ENCODE data around the gene ALG14.
"Not testable (repeated sequence)": the region's sequence is repeated elsewhere in the genome, so short reads cannot be mapped to it uniquely, and the experiment has no call there.

Gene ALG14

GRCh38 chr1:95041491-95042165 lies 31.1 kb downstream of the ALG14 start:
- peak; percentile 60 for DNase-seq

- DNase-seq: no peak
Measured at GRCh38 chr1:95040032-95040525, 32.7 kb downstream of the ALG14 start.

- DNase-seq: no peak
Measured at GRCh38 chr1:95039360-95040031, 33.3 kb downstream of the ALG14 start.

DNA sequence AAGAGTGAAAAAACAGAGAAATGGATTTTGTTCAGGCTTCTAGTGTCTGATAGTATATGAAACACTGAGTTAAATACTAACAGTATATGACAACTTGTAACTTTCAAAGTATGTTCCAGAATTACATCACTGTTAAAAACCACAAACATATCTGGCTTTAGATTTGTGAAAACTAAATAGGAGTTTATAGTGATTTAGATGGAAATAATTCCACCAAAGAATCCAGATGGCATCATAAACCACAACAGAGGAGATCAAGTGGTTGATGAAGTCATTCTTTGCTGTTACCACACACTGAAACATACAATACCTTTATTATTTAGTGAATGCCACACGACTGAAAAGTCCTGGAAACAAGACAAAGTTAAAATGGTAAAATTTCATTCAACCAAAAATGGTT lies 37.2 kb downstream of the ALG14 start:
- no peak for DNase-seq

- DNase-seq: no peak
Measured at GRCh38 chr1:95034506-95034905, 38.2 kb downstream of the ALG14 start.

GRCh38 chr1:95033843-95034242 lies 38.9 kb downstream of the ALG14 start:
- no peak for DNase-seq

DNA sequence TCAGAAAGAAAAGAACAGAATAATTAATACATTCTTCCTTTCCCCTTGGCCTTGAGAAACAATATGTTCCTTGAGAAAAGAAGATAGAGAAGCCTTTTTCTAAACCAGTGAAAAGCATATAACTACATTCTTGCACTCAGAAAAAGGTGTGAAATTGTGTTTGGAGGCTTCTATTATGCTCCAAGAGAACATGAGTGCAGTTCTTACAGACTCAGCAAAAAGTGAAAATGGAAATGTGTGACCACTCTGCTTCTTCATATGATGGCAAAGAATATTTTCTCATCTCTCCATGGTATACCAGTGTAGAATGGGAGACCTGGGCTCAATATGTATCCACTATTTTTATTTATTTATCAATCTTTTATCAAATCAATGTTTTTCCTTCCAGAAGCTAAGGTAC lies 43.2 kb downstream of the ALG14 start:
- no peak for DNase-seq

DNA sequence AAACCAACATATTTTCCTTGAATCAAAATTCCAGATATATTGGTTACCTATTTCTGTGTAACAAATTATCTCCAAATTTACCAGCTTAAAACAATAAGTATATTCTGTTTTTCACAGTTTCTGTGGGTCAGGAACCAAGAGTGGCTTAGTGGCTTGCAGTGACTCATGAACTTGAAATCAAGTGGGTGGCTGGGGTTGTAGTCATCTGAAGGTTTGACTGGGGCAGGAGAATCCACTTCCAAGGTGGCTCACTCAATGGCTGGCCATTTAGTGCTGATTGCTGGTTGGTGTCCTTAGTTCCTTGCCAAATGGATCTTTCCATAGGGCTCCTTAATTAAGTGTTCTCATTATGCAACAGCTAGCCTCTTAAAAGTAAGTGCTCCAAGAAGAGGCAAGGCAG lies 43.8 kb downstream of the ALG14 start:
- no peak for DNase-seq

DNA sequence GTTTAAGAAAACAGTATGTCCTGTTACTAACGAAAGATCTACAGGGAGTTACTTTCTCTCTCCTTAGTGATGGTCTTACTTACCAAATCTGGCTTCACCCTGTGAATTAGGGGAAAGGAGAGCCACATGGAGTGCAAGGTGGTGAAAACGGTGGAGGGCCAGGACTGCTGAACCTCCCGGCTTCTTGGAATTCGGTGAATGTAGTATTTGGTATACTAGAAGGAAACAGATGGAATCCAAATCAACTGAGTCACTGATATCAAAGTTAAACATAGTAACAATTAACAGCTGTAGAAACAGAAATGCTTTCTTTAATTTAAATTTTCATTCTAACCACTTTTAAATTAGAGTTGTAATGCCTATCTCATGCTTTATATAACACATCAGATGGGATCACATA lies 45.7 kb downstream of the ALG14 start:
- DNase-seq: no peak

DNA sequence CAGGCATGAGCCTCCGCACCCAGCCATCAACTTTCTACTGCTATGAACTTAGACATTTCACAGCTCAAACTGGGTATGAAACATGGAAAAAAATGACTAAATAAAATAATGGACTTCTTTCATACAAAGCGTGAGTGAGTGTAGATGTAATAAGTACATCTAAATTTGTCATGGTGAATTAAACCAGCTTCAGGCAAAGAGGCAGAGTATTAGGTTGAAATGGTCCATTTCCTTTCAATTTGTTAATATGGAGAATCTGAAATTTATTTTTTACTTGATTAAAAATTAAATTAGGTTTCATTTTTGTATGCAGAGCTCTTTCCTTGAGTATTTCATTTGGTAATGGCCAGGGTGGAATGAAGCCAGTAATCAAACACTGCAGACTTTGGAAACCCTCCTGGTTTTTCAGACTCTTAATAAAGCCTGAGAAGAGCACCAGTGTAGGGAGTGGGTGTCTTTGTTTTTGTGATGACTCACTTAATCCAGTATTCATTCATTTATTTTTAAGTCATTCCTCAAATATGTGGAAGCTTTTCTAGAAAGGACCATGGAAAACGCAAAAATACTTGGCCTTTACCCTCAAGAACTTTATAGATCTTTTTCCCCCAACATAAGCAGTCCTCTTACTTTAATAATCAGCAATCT lies 49.2 kb downstream of the ALG14 start:
- no peak for DNase-seq

DNA sequence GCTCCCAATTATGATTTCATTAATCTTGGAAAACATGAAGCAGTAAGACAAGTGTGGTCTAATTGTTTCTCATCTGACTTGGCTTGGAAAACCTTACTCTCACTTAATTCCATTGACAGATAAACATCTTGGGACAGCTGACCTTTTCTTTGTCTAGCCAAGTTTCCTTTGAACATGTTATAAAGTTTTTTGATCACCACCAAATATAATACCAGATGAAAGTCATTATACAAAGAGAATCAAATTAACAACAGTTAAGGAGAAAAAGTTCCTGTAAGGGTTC lies 50.2 kb downstream of the ALG14 start:
- no peak for DNase-seq

GRCh38 chr1:95021805-95022643 lies 50.7 kb downstream of the ALG14 start:
- DNase-seq: no peak

DNA sequence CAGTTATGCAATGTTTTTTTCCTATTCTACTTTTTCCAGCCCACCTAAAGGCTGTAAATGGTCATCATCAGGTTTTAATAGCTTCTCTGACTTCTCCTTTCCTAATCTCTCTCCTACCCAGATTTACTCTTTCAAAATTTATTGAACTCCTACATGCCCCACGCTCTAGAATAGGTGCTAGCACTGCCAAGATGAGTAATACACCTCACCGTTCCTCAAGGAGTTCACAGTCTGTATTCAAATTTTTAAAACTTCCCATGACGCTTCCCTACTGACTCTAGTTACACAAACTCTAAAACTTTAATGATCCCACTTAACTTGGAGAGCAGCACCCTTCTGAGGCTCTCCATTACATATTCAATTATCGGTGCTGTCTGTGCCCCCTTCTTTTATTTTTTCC lies 51.6 kb downstream of the ALG14 start:
- DNase-seq: no peak

GRCh38 chr1:95019466-95019865 lies 53.3 kb downstream of the ALG14 start:
- DNase-seq: not testable (repeated sequence)

DNA sequence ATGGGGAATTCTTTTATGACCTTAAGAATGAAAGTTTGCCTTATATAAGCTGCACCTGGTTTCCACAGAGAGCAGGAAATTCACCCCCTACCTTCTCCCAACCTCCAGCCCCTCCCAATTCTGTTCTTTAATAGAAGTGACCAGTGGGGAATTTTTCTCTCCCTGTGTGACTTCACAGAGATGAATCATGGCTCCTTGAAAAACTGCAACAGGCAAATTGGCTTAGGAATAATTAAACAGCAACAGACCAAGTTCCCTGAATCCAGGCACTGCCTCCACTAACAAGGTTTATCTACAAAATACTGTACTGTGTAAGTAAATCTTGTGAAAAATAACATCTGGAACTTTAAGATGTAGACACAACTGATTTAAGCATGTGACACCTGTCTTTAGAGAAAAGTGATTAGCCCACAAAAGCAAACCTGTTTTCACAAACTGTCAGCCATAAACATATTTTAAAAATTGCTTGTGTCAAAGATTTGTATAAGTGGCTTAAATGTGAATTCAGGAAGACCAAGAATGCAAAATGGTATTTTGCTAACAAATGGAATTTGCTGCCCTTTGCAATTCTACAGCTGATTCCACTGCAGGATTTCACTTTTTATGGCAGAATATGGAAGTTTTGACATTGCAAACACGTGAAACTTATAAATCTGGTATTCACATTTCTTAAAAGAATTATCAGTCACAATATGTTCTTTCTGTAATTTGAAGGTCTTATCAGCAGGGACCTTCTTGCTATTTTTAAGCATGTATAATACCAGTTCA lies 54.0 kb downstream of the ALG14 start:
- DNase-seq: no peak

DNA sequence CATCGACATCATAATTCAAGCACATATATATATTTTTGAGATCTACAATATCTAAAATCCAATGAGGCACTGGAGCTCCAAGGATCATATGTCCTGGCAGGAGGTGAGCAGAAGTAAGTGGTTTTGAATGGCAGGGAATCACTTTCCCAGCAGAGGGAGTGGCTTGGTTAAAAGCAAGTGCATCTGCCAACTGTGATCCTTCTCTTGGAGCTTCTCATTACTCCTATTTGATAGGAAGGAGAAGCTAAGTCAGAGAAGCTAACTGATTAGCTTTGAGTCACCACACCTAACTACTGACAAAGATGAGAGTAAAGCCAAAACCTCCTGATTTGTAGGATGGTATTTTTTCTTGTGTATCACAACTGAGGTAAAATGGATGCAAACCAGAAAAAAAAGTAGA lies 55.0 kb downstream of the ALG14 start:
- no peak for DNase-seq

- no peak for DNase-seq
Measured at GRCh38 chr1:95015076-95015475, 57.7 kb downstream of the ALG14 start.

DNA sequence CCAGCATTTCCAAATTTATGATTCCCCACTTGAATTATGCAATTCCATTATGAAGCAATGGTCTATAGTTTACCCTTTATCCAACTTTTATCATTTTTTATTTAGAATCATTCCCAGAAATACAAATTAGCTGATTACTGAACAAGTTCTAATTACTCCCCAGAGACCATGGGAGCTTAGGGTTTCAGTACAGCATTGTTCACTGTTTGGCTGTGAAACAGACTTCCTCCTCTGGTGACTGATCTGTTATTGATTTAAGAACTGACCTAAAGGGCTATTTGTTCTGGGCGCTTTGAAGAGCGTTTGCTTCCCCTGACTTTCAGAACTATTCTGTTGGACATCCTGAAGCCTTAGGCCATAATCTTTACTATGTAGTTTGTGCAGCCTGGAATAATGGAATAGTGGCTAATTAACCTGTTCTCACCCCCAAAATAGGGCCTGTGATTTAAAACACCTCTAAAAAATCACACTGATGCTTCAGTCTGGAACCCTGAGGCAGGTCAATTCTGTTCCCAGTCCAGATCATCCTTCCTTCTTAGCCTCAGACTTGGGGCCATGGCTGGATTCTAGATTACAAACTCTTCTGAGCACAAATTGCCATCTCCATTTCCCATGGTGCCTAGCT lies 58.7 kb downstream of the ALG14 start:
- peak; percentile 65 for DNase-seq

GRCh38 chr1:95012389-95012788 lies 60.4 kb downstream of the ALG14 start:
- DNase-seq: no peak

- no peak for DNase-seq
Measured at GRCh38 chr1:95010158-95010557, 62.6 kb downstream of the ALG14 start.

DNA sequence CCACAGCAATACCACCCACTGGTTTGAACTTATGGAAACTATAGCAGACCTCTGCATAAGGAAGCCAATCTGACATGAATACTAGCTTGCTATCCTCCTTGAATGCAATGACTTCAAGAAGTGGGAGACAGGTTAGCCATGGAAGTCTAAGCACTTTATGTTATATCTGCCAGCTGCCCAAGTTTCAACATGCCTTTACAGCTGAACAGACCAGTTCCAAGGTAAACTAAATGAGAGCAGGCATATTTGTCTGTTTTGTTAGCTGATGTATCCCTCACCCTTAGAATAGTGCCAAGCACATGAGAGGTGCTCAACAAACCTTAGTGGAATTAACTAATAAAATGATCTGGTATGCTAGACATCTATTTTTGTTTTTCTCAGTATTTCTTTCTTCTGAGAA lies 65.1 kb downstream of the ALG14 start:
- DNase-seq: no peak

DNA sequence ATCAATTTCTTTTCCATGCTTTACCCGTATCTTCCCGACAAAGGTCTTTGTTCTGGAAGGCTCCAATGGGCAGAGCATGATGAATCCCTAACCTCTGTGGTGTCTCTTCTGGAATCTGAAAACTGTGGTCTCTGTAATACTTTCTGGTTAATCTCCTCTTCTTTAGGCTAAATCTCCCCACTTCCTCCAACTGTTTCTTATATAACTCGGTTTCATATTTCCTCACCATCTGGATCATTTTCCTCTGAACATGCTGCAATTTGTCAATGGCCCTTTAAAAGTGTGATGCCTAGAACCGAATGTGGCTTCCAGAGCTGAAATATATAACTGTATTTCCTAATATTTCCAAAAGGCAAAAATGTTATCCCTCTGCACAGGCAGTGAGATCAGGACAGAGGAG lies 66.1 kb downstream of the ALG14 start:
- no peak for DNase-seq
